ENCODE data around the gene CHEK1. TPM values are rescaled to one million over a fixed set of nuclear protein-coding genes. Genes with fewer than 3 reads are reported as not detected.
A peak's percentile ranks its signal among the peaks of the same experiment; 100 is the strongest.

Gene CHEK1
- total and polyA plus RNA-seq, 9 of the 15 experiments (the other 6 are each of a cell fraction or from before 2014, with no cell fraction given) = 62.6 to 108 (median 87.5) TPM

- TF ChIP-seq MGA (IDR thresholded peaks at IDR 0.05) (peak; percentile 78; the same call in 1 of the 2 replicates), ZNF253 (CRISPR knock-in tag; conservative IDR thresholded peaks at IDR 0.05) (no peak), RAD21 (CRISPR knock-in tag; conservative IDR thresholded peaks at IDR 0.05 in 1 of 2, IDR thresholded peaks at IDR 0.05 in 1 of 2) (no peak), U2AF2 (optimal IDR thresholded peaks at IDR 0.05; ENCODE audit: low read depth, low read length) (no peak), TEAD4 (IDR thresholded peaks at IDR 0.05; ENCODE audit: low read length) (peak; percentile 51), TEAD4 (CRISPR knock-in tag; IDR thresholded peaks at IDR 0.05; ENCODE audit: borderline replicate concordance) (peak; percentile 63; the same call in 1 of the 2 replicates), ARHGAP35 (IDR thresholded peaks at IDR 0.05; ENCODE audit: partially characterized antibody) (no peak), CTBP1 (IDR thresholded peaks at IDR 0.05; ENCODE audit: borderline replicate concordance) (peak; percentile 68; the same call in 1 of the 2 replicates), BACH1 (tag; IDR thresholded peaks at IDR 0.05) (no peak), RREB1 (CRISPR knock-in tag; IDR thresholded peaks at IDR 0.05) (no peak)
Measured at GRCh38 chr11:125625630-125626287, 796 bp downstream of the CHEK1 start (continued).
